Measurements from ENCODE around the gene PEMT.

The PEMT gene

GRCh38 chr17:17527534-17527933 lies 64.0 kb downstream of the PEMT start:
- Histone ChIP-seq H3K9me3 (ENCODE audit: insufficient read depth, low read length) (no peaks in the 10 kb centered on the region), H3K36me3 (ENCODE audit: low read length) (no peaks in the 10 kb centered on the region), H3F3A (ENCODE audit: insufficient read depth) (no peaks in the 10 kb centered on the region), H3K9me2 (replicated peaks; ENCODE audit: insufficient read depth, low read length) (no peaks in the 10 kb centered on the region), H3K27me3 (ENCODE audit: low read length) (no peaks in the 10 kb centered on the region), H3K4me3 (ENCODE audit: insufficient read depth, low read length, poor library complexity, severe bottlenecking) (no peak overlapping the region), H4K20me1 (ENCODE audit: low read depth, low read length) (no peaks in the 10 kb centered on the region), H3K4me2 (ENCODE audit: low read depth, low read length, poor library complexity, severe bottlenecking) (no peak overlapping the region), H3K79me2 (ENCODE audit: insufficient read depth, low read length) (no peaks in the 10 kb centered on the region), H3K9ac (ENCODE audit: low read length) (no peak overlapping the region), H3K27ac (ENCODE audit: low read depth, low read length) (no peak overlapping the region), H2AFZ (ENCODE audit: low read depth, low read length, severe bottlenecking) (no peak overlapping the region)
- no peak for TF ChIP-seq CTCF (IDR thresholded peaks at IDR 0.05; ENCODE audit: insufficient read depth, low read length, poor library complexity, severe bottlenecking)
- TF ChIP-seq EZH2phosphoT487 (conservative IDR thresholded peaks at IDR 0.05; ENCODE audit: low read length): no peak

- no peak overlapping the region for H3K27ac ChIP-seq (ENCODE audit: low read depth, low read length)
- H4K20me1 ChIP-seq (ENCODE audit: low read depth, low read length): no peaks in the 10 kb centered on the region
- no peak overlapping the region for H3K4me2 ChIP-seq (ENCODE audit: low read depth, low read length, poor library complexity, severe bottlenecking)
- no peaks in the 10 kb centered on the region for H3K79me2 ChIP-seq (ENCODE audit: insufficient read depth, low read length)
- TF ChIP-seq CTCF (IDR thresholded peaks at IDR 0.05; ENCODE audit: insufficient read depth, low read length, poor library complexity, severe bottlenecking) (no peak), EZH2phosphoT487 (conservative IDR thresholded peaks at IDR 0.05; ENCODE audit: low read length) (no peak)
- no peak overlapping the region for H3K4me3 ChIP-seq (ENCODE audit: insufficient read depth, low read length, poor library complexity, severe bottlenecking)
- H3K9me3 ChIP-seq (ENCODE audit: insufficient read depth, low read length): no peaks in the 10 kb centered on the region
- H3K9me2 ChIP-seq (replicated peaks; ENCODE audit: insufficient read depth, low read length): no peaks in the 10 kb centered on the region
- H3K27me3 ChIP-seq (ENCODE audit: low read length): no peaks in the 10 kb centered on the region
- no peak overlapping the region for H2AFZ ChIP-seq (ENCODE audit: low read depth, low read length, severe bottlenecking)
- no peaks in the 10 kb centered on the region for H3F3A ChIP-seq (ENCODE audit: insufficient read depth)
- H3K9ac ChIP-seq (ENCODE audit: low read length): no peak overlapping the region
- no peaks in the 10 kb centered on the region for H3K36me3 ChIP-seq (ENCODE audit: low read length)
Measured at GRCh38 chr17:17526369-17526768, 65.1 kb downstream of the PEMT start.

GRCh38 chr17:17525956-17526355 lies 65.6 kb downstream of the PEMT start:
- no peak overlapping the region for H3K27ac ChIP-seq (ENCODE audit: low read depth, low read length)
- H3K79me2 ChIP-seq (ENCODE audit: insufficient read depth, low read length): no peaks in the 10 kb centered on the region
- H2AFZ ChIP-seq (ENCODE audit: low read depth, low read length, severe bottlenecking): no peak overlapping the region
- no peaks in the 10 kb centered on the region for H3K9me2 ChIP-seq (replicated peaks; ENCODE audit: insufficient read depth, low read length)
- H3K9ac ChIP-seq (ENCODE audit: low read length): no peak overlapping the region
- no peak for TF ChIP-seq EZH2phosphoT487 (conservative IDR thresholded peaks at IDR 0.05; ENCODE audit: low read length)
- no peak for TF ChIP-seq CTCF (IDR thresholded peaks at IDR 0.05; ENCODE audit: insufficient read depth, low read length, poor library complexity, severe bottlenecking)
- no peaks in the 10 kb centered on the region for H3K36me3 ChIP-seq (ENCODE audit: low read length)
- no peaks in the 10 kb centered on the region for H4K20me1 ChIP-seq (ENCODE audit: low read depth, low read length)
- no peaks in the 10 kb centered on the region for H3K9me3 ChIP-seq (ENCODE audit: insufficient read depth, low read length)
- no peaks in the 10 kb centered on the region for H3F3A ChIP-seq (ENCODE audit: insufficient read depth)
- H3K27me3 ChIP-seq (ENCODE audit: low read length): no peaks in the 10 kb centered on the region
- H3K4me3 ChIP-seq (ENCODE audit: insufficient read depth, low read length, poor library complexity, severe bottlenecking): no peak overlapping the region
- H3K4me2 ChIP-seq (ENCODE audit: low read depth, low read length, poor library complexity, severe bottlenecking): no peak overlapping the region

Data from SU-DHL-6 (cell line).